H9 (cell line): Measurements from ENCODE around the gene PITHD1. TPM values are rescaled to one million over a fixed set of nuclear protein-coding genes. Genes with fewer than 3 reads are reported as not detected.

ENCODE experiments used
- DNase-seq: peaks from one replicate; pipeline ENCODE4 v3.0.0-alpha.2; 2017
- H2AFZ ChIP-seq: one replicate; pipeline ENCODE4 v1.6.1; 2013; ENCODE audit warnings: mild to moderate bottlenecking, low read length, control low read depth, moderate library complexity
- H2AK5ac ChIP-seq: 2 replicates; pipeline ENCODE4 v1.6.1; 2013; ENCODE audit warnings: low read length, control low read depth, mixed read lengths; ENCODE audit not compliant: insufficient read length
- H2BK120ac ChIP-seq: one replicate; pipeline ENCODE4 v1.6.1; 2013; ENCODE audit warnings: low read depth, mild to moderate bottlenecking, low read length, control low read depth, inconsistent platforms; ENCODE audit not compliant: poor library complexity, severe bottlenecking
- H2BK12ac ChIP-seq: 2 replicates; pipeline ENCODE4 v1.6.1; 2013; ENCODE audit warnings: low read length, control low read depth, mixed read lengths, low read depth; ENCODE audit not compliant: insufficient read length
- H2BK15ac ChIP-seq: 2 replicates; pipeline ENCODE4 v1.6.1; 2013; ENCODE audit warnings: low read depth, low read length, control low read depth
- H2BK20ac ChIP-seq: one replicate; pipeline ENCODE4 v1.6.1; 2013; ENCODE audit warnings: low read depth, mild to moderate bottlenecking, low read length, control low read depth, inconsistent platforms; ENCODE audit not compliant: poor library complexity, severe bottlenecking
- H2BK5ac ChIP-seq: 2 replicates; pipeline ENCODE4 v1.6.1; 2013; ENCODE audit warnings: low read length, control low read depth, mixed read lengths; ENCODE audit not compliant: insufficient read length
- H3K14ac ChIP-seq: 2 replicates; pipeline ENCODE4 v1.6.1; 2013; ENCODE audit warnings: low read length, control low read depth; ENCODE audit not compliant: insufficient read depth
- H3K18ac ChIP-seq: 2 replicates; pipeline ENCODE4 v1.6.1; 2013; ENCODE audit warnings: low read depth, mild to moderate bottlenecking, mixed read lengths, low read length, control low read depth; ENCODE audit not compliant: insufficient read length
- H3K23ac ChIP-seq: 2 replicates; pipeline ENCODE4 v1.6.1; 2013; ENCODE audit warnings: low read length, control low read depth, mixed read lengths, low read depth; ENCODE audit not compliant: insufficient read length
- H3K23me2 ChIP-seq: 2 replicates; pipeline ENCODE4 v1.6.1; 2013; ENCODE audit warnings: low read depth, mild to moderate bottlenecking, mixed read lengths, low read length, control low read depth; ENCODE audit not compliant: insufficient read length, poor library complexity, severe bottlenecking
- H3K27ac ChIP-seq: 2 replicates; pipeline ENCODE4 v1.5.1; 2013; ENCODE audit warnings: low read length, control low read depth, mixed read lengths, low read depth; ENCODE audit not compliant: insufficient read length
- H3K27me3 ChIP-seq: 2 replicates; pipeline ENCODE4 v1.6.1; 2013; ENCODE audit warnings: low read length, control low read depth, inconsistent platforms; ENCODE audit not compliant: insufficient read depth
- H3K4ac ChIP-seq: 2 replicates; pipeline ENCODE4 v1.6.1; 2013; ENCODE audit warnings: low read depth, mild to moderate bottlenecking, control low read depth, inconsistent platforms, low read length, moderate library complexity
- H3K4me1 ChIP-seq: 2 replicates; pipeline ENCODE4 v1.6.1; 2013; ENCODE audit warnings: low read length, control low read depth, inconsistent platforms; ENCODE audit not compliant: insufficient read depth
- H3K4me2 ChIP-seq: 2 replicates; pipeline ENCODE4 v1.6.1; 2013; ENCODE audit warnings: low read length, control low read depth, mixed read lengths; ENCODE audit not compliant: insufficient read length, insufficient read depth
- H3K56ac ChIP-seq: 2 replicates; pipeline ENCODE4 v1.6.1; 2013; ENCODE audit warnings: low read depth, mild to moderate bottlenecking, mixed read lengths, low read length, control low read depth; ENCODE audit not compliant: insufficient read length
- H3K79me1 ChIP-seq: 2 replicates; pipeline ENCODE4 v1.6.1; 2013; ENCODE audit warnings: low read depth, mild to moderate bottlenecking, moderate library complexity, low read length, control low read depth, inconsistent platforms; ENCODE audit not compliant: insufficient read depth, poor library complexity, severe bottlenecking
- H3K79me2 ChIP-seq: 2 replicates; pipeline ENCODE4 v1.6.1; 2013; ENCODE audit warnings: low read length, control low read depth, inconsistent platforms; ENCODE audit not compliant: insufficient read depth
- H3K9ac ChIP-seq: 2 replicates; pipeline ENCODE4 v1.6.1; 2013; ENCODE audit warnings: low read length, control low read depth, mixed read lengths; ENCODE audit not compliant: insufficient read length; ENCODE audit errors: extremely low read depth
- H3K9me3 ChIP-seq: one replicate; pipeline ENCODE4 v1.6.1; 2013; ENCODE audit warnings: low read depth, low read length, inconsistent platforms; ENCODE audit not compliant: control insufficient read depth
- H3T11ph ChIP-seq: one replicate; pipeline ENCODE4 v1.6.1; 2013; ENCODE audit warnings: mild to moderate bottlenecking, low read length, control low read depth, inconsistent platforms
- H4K20me1 ChIP-seq: one replicate; pipeline ENCODE4 v1.6.1; 2013; ENCODE audit not compliant: control insufficient read depth, insufficient read length, insufficient read depth
- H4K5ac ChIP-seq: 2 replicates; pipeline ENCODE4 v1.6.1; 2013; ENCODE audit warnings: low read depth, mild to moderate bottlenecking, mixed read lengths, low read length, control low read depth; ENCODE audit not compliant: insufficient read length
- H4K8ac ChIP-seq: replicated peaks from 2 replicates; pipeline ENCODE4 v1.6.1; 2013; ENCODE audit warnings: low read length, control low read depth, mixed read lengths, low read depth; ENCODE audit not compliant: insufficient read length
- H4K91ac ChIP-seq: 2 replicates; pipeline ENCODE4 v1.6.1; 2013; ENCODE audit warnings: low read depth, mild to moderate bottlenecking, moderate library complexity, mixed read lengths, low read length, control low read depth; ENCODE audit not compliant: insufficient read length
- H3K27ac Mint-ChIP-seq, 3 experiments: 2 replicates in 2 of 3; 3 replicates in 1 of 3; pipeline ENCODE4 v1.8.0; 2020 to 2021; ENCODE audit warnings: mixed read lengths in 3 of 3, mild to moderate bottlenecking in 1 of 3, moderate library complexity in 1 of 3
- H3K27me3 Mint-ChIP-seq: 2 replicates; pipeline ENCODE4 v1.8.0; 2021; ENCODE audit warnings: low read depth, mild to moderate bottlenecking, moderate library complexity, mixed read lengths
- H3K36me3 Mint-ChIP-seq, 3 experiments: 2 replicates in 2 of 3; 3 replicates in 1 of 3; pipeline ENCODE4 v1.8.0; 2020 to 2021; ENCODE audit warnings: low read depth in 3 of 3, mixed read lengths in 3 of 3; ENCODE audit not compliant: insufficient read depth in 1 of 3
- H3K4me1 Mint-ChIP-seq, 2 experiments: 2 replicates each; pipeline ENCODE4 v1.8.0; 2020; ENCODE audit warnings: mixed read lengths in 2 of 2
- H3K4me3 Mint-ChIP-seq, 2 experiments: 2 replicates in 1 of 2; 3 replicates in 1 of 2; pipeline ENCODE4 v1.8.0; 2020 to 2021; ENCODE audit warnings: mild to moderate bottlenecking in 2 of 2, mixed read lengths in 2 of 2, moderate library complexity in 1 of 2
- H3K9me3 Mint-ChIP-seq, 2 experiments: 2 replicates in 1 of 2; 3 replicates in 1 of 2; pipeline ENCODE4 v1.8.0; 2020; ENCODE audit warnings: mild to moderate bottlenecking in 2 of 2, mixed read lengths in 2 of 2, moderate library complexity in 1 of 2
- WGBS: extraction: QIAGEN DNeasy Blood & Tissue Kit; methylation state at CpG from one replicate; pipeline ENCODE4 v1.1.7; 2013; ENCODE audit warnings: missing lambda C conversion rate, low lambda C conversion rate, mixed read lengths; ENCODE audit not compliant: insufficient read length; ENCODE audit errors: extremely low coverage; 5-methylcytosine and 5-hydroxymethylcytosine counted together
- total RNA-seq: library from RNA; stranded (reverse); gene quantifications from 2 replicates; pipeline ENCODE4 v1.2.1, GENCODE V29; 2021
- TF ChIP-seq, protein P1 (sequence below): fragments of 200-600 bp; sonication (generic); conservative IDR thresholded peaks from 3 replicates; pipeline ENCODE4 v1.8.0; 2021; ENCODE audit warnings: antibody characterized with exemption, mild to moderate bottlenecking

The PITHD1 gene
- total RNA-seq, 1 experiment from 2014 or later, result 92.0 TPM

GRCh38 chr1:23796466-23797271, 18.5 kb downstream of the PITHD1 start:
- H3K27me3 ChIP-seq, result no peaks in the 10 kb centered on the region
- no peak overlapping the region for H3K27ac ChIP-seq
- H3K9ac ChIP-seq, result no peak overlapping the region
- peaks cover 6% of the 10 kb centered on the region; the same call in 1 of the 2 replicates for H3K79me2 ChIP-seq
- no peak overlapping the region for H4K91ac ChIP-seq
- Mint-ChIP-seq H3K4me3 (no peak overlapping the region; a peak in 1 of 5 replicates), H3K9me3 (no peaks in the 10 kb centered on the region), H3K27me3 (peaks cover 3% of the 10 kb centered on the region), H3K27ac (no peak overlapping the region; a peak in 1 of 7 replicates), H3K4me1 (peaks cover 9 to 19% of the 10 kb centered on the region in 2 experiments), H3K36me3 (peaks cover 4 to 47% (median 28%) of the 10 kb centered on the region in 3 experiments; a peak in 6 of 7 replicates)
- H3K4ac ChIP-seq, result no peak overlapping the region
- no peak overlapping the region for H2BK15ac ChIP-seq
- H2AFZ ChIP-seq, result no peak overlapping the region
- H2AK5ac ChIP-seq, result no peak overlapping the region
- H2BK5ac ChIP-seq, result no peak overlapping the region
- TF ChIP-seq, protein P1, sequence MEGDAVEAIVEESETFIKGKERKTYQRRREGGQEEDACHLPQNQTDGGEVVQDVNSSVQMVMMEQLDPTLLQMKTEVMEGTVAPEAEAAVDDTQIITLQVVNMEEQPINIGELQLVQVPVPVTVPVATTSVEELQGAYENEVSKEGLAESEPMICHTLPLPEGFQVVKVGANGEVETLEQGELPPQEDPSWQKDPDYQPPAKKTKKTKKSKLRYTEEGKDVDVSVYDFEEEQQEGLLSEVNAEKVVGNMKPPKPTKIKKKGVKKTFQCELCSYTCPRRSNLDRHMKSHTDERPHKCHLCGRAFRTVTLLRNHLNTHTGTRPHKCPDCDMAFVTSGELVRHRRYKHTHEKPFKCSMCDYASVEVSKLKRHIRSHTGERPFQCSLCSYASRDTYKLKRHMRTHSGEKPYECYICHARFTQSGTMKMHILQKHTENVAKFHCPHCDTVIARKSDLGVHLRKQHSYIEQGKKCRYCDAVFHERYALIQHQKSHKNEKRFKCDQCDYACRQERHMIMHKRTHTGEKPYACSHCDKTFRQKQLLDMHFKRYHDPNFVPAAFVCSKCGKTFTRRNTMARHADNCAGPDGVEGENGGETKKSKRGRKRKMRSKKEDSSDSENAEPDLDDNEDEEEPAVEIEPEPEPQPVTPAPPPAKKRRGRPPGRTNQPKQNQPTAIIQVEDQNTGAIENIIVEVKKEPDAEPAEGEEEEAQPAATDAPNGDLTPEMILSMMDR, result peak; percentile 52
- no peaks in the 10 kb centered on the region for H3K9me3 ChIP-seq
- H2BK120ac ChIP-seq, result no peak overlapping the region
- H4K5ac ChIP-seq, result no peak overlapping the region
- H3K14ac ChIP-seq, result no peak overlapping the region; the same call in 1 of the 2 replicates
- peaks cover 8% of the 10 kb centered on the region for H3K79me1 ChIP-seq
- no peak overlapping the region for H3K4me2 ChIP-seq
- H3K4me1 ChIP-seq, result no peaks in the 10 kb centered on the region; the same call in 1 of the 2 replicates
- H3K18ac ChIP-seq, result no peak overlapping the region
- H4K20me1 ChIP-seq, result no peaks in the 10 kb centered on the region
- no peak overlapping the region for H2BK12ac ChIP-seq
- WGBS, result no CpG with 5 or more reads among the region's 17 CpGs
- H3K23me2 ChIP-seq, result peaks cover 18% of the 10 kb centered on the region
- H3T11ph ChIP-seq, result no peak overlapping the region
- no peak overlapping the region for H3K56ac ChIP-seq
- no peak overlapping the region for H4K8ac ChIP-seq
- H3K23ac ChIP-seq, result no peak overlapping the region
- H2BK20ac ChIP-seq, result no peak overlapping the region
- peak; percentile 61 for DNase-seq
